Measurements from ENCODE around the gene BTBD6. TPM values are rescaled to one million over a fixed set of nuclear protein-coding genes. Genes with fewer than 3 reads are reported as not detected.

Gene BTBD6
- total and polyA plus RNA-seq, 2 experiments from 2014 or later, result 42.2 to 47.5 TPM

DNA sequence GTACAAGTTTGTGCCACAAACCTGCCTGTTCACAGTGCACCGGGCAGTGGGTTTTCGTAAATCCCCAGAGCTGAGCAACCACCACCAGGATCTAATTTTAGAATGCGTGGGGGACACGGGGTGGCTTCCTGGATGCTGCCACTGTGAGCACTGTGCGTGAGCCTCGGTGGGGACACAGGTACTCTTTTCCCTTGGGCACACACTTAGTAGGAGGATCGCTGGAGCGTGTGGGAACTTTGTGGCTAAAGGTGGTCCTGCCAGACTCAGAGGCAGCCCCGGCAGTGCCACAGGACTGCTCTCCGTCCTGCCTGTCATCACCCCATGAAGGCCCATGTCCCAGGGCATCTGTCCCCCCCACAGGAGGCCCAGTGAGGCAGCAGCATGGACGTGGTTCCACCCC, 21.1 kb downstream of the BTBD6 start:
- H3K4me3 ChIP-seq, result no peak overlapping the region
- H3K9me2 ChIP-seq (replicated peaks; ENCODE audit: insufficient read depth), result no peaks in the 10 kb centered on the region
- no peaks in the 10 kb centered on the region for H4K20me1 ChIP-seq (ENCODE audit: insufficient read depth, poor library complexity, severe bottlenecking)
- no peak overlapping the region for H2AFZ ChIP-seq
- H3K9me3 ChIP-seq (ENCODE audit: low read depth), result no peaks in the 10 kb centered on the region
- TF ChIP-seq EZH2phosphoT487 (IDR thresholded peaks at IDR 0.05; ENCODE audit: low read depth, severe bottlenecking, unreplicated experiment), result no peak
- TF ChIP-seq EZH2 (IDR thresholded peaks at IDR 0.05; ENCODE audit: borderline replicate concordance), result no peak
- no peak for TF ChIP-seq CTCF (IDR thresholded peaks at IDR 0.05; ENCODE audit: poor library complexity)
- peaks cover 18% of the 10 kb centered on the region for H3K79me2 ChIP-seq
- no peaks in the 10 kb centered on the region for H3K27me3 ChIP-seq
- DNase-seq (ENCODE audit: low spot score), result no peak
- H3K27ac ChIP-seq, result no peak overlapping the region
- 94% methylated on average over 11 of the region's 11 CpGs for WGBS (ENCODE audit: low lambda C conversion rate, missing lambda C conversion rate)
- no peak overlapping the region for H3K4me2 ChIP-seq
- H3K4me1 ChIP-seq (ENCODE audit: insufficient read depth), result no peaks in the 10 kb centered on the region
- H3K36me3 ChIP-seq (replicated peaks; ENCODE audit: insufficient read depth, low read depth), result no peaks in the 10 kb centered on the region

- no peak for DNase-seq (ENCODE audit: low spot score)
- H3K36me3 ChIP-seq (replicated peaks; ENCODE audit: insufficient read depth, low read depth), result no peaks in the 10 kb centered on the region
- no peak for TF ChIP-seq CTCF (IDR thresholded peaks at IDR 0.05; ENCODE audit: poor library complexity)
- no peaks in the 10 kb centered on the region for H3K9me3 ChIP-seq (ENCODE audit: low read depth)
- H3K4me2 ChIP-seq, result no peak overlapping the region
- H3K4me1 ChIP-seq (ENCODE audit: insufficient read depth), result peaks cover 6% of the 10 kb centered on the region
- no peak overlapping the region for H3K27ac ChIP-seq
- WGBS (ENCODE audit: low lambda C conversion rate, missing lambda C conversion rate), result 87% methylated on average over 15 of the region's 22 CpGs
- H3K79me2 ChIP-seq, result peaks cover 27% of the 10 kb centered on the region
- no peaks in the 10 kb centered on the region for H3K9me2 ChIP-seq (replicated peaks; ENCODE audit: insufficient read depth)
- H2AFZ ChIP-seq, result no peak overlapping the region
- no peak overlapping the region for H3K4me3 ChIP-seq
- H3K27me3 ChIP-seq, result no peaks in the 10 kb centered on the region
- no peaks in the 10 kb centered on the region for H4K20me1 ChIP-seq (ENCODE audit: insufficient read depth, poor library complexity, severe bottlenecking)
Measured at GRCh38 chr14:105271224-105271890, 23.0 kb downstream of the BTBD6 start.

- Histone ChIP-seq H3K79me2 (peaks cover 29% of the 10 kb centered on the region), H4K20me1 (ENCODE audit: insufficient read depth, poor library complexity, severe bottlenecking) (no peaks in the 10 kb centered on the region), H3K4me2 (no peak overlapping the region), H3K4me1 (ENCODE audit: insufficient read depth) (peaks cover 6% of the 10 kb centered on the region), H3K36me3 (replicated peaks; ENCODE audit: insufficient read depth, low read depth) (no peaks in the 10 kb centered on the region), H3K27ac (no peak overlapping the region), H3K9me3 (ENCODE audit: low read depth) (no peaks in the 10 kb centered on the region), H3K9me2 (replicated peaks; ENCODE audit: insufficient read depth) (no peaks in the 10 kb centered on the region), H3K4me3 (no peak overlapping the region), H3K27me3 (no peaks in the 10 kb centered on the region), H2AFZ (no peak overlapping the region)
- DNase-seq (ENCODE audit: low spot score), result no peak
- no peak for TF ChIP-seq CTCF (IDR thresholded peaks at IDR 0.05; ENCODE audit: poor library complexity)
- no peak for TF ChIP-seq EZH2 (IDR thresholded peaks at IDR 0.05; ENCODE audit: borderline replicate concordance)
- TF ChIP-seq EZH2phosphoT487 (IDR thresholded peaks at IDR 0.05; ENCODE audit: low read depth, severe bottlenecking, unreplicated experiment), result no peak
- WGBS (ENCODE audit: low lambda C conversion rate, missing lambda C conversion rate), result 89% methylated on average over 15 of the region's 15 CpGs
Measured at GRCh38 chr14:105272623-105273022, 24.3 kb downstream of the BTBD6 start.
